NT2/D1 (cell line): ENCODE data around the gene NSUN6.
"Not testable (repeated sequence)": the region's sequence is repeated elsewhere in the genome, so short reads cannot be mapped to it uniquely, and the experiment has no call there.

Experiments used
- DNase-seq: peaks from one replicate; pipeline ENCODE4 v3.0.0-alpha.2; 2011; ENCODE audit warnings: low read depth, low spot score
- H3K27me3 ChIP-seq: 2 replicates; pipeline ENCODE4 v1.6.0; 2011; ENCODE audit warnings: mild to moderate bottlenecking; ENCODE audit not compliant: insufficient read length, insufficient read depth
- H3K36me3 ChIP-seq: 2 replicates; pipeline ENCODE4 v1.6.1; 2011; ENCODE audit warnings: mild to moderate bottlenecking, low read length, mixed read lengths; ENCODE audit not compliant: insufficient read depth, insufficient read length
- H3K4me1 ChIP-seq: 2 replicates; pipeline ENCODE4 v1.5.1; 2011; ENCODE audit not compliant: insufficient read depth, insufficient read length
- H3K4me3 ChIP-seq: 2 replicates; pipeline ENCODE4 v1.5.1; 2011; ENCODE audit warnings: low read depth; ENCODE audit not compliant: insufficient read length
- H3K9ac ChIP-seq: 2 replicates; pipeline ENCODE4 v1.6.0; 2011; ENCODE audit warnings: low read depth; ENCODE audit not compliant: insufficient read length
- H3K9me3 ChIP-seq: 2 replicates; pipeline ENCODE4 v1.5.1; 2011; ENCODE audit warnings: mild to moderate bottlenecking, low read length; ENCODE audit not compliant: insufficient read depth
- SUZ12 ChIP-seq: IDR thresholded peaks from 2 replicates; pipeline ENCODE4 v1.6.1; 2011; ENCODE audit not compliant: insufficient read length, insufficient read depth; ENCODE audit errors: extremely low read depth
- YY1 ChIP-seq: IDR thresholded peaks from 2 replicates; pipeline ENCODE4 v1.6.1; 2011; ENCODE audit not compliant: insufficient read length, insufficient read depth
- ZNF274 ChIP-seq: IDR thresholded peaks from 2 replicates; pipeline ENCODE4 v1.6.1; 2011; ENCODE audit warnings: mild to moderate bottlenecking, low read depth, low read length

NSUN6 gene

GRCh38 chr10:18576586-18576985 lies 74.8 kb downstream of the NSUN6 start:
- H3K36me3 ChIP-seq: peaks cover 14% of the 10 kb centered on the region
- no peak overlapping the region for H3K9ac ChIP-seq
- H3K4me1 ChIP-seq: no peaks in the 10 kb centered on the region
- peaks cover 43% of the 10 kb centered on the region for H3K9me3 ChIP-seq
- TF ChIP-seq SUZ12 (no peak), YY1 (no peak), ZNF274 (no peak)
- no peaks in the 10 kb centered on the region for H3K27me3 ChIP-seq
- no peak overlapping the region for H3K4me3 ChIP-seq
- DNase-seq: no peak

DNA sequence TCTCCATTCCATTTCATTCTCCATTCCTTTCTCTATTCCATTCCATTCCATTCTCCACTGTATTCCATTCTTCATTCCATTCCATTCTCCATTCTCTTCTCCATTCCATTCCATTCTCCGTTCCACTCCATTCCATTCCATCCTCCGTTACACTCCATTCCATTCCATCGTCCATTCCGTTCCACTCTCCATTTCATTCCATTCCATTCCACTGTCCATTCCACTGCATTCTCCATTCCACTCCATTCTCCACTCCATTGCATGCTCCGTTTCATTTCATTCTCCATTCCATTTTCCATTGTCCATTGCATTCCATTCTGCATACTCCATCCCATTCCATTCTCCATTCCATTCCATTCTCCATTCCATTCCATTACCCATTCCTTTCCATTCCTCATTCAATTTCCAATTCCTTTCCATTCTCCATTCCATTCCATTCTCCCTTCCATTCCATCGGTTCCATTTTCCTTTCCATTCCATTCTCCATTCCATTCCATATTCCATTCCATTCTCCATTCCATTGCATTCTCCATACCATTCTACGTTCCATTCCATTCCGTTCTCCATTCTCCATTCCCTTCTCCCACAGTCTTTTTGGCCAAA lies 78.3 kb downstream of the NSUN6 start:
- Histone ChIP-seq H3K9me3 (peaks cover 62% of the 10 kb centered on the region), H3K4me3 (no peak overlapping the region), H3K9ac (no peak overlapping the region), H3K27me3 (no peaks in the 10 kb centered on the region), H3K36me3 (peaks cover 4% of the 10 kb centered on the region), H3K4me1 (no peaks in the 10 kb centered on the region)
- TF ChIP-seq ZNF274 (no peak), YY1 (no peak), SUZ12 (no peak)
- DNase-seq: no peak

- Histone ChIP-seq H3K27me3 (no peaks in the 10 kb centered on the region), H3K9ac (no peak overlapping the region), H3K9me3 (peaks cover 62% of the 10 kb centered on the region), H3K36me3 (peaks cover 4% of the 10 kb centered on the region), H3K4me3 (no peak overlapping the region), H3K4me1 (no peaks in the 10 kb centered on the region)
- no peak for DNase-seq
- TF ChIP-seq SUZ12: no peak
- TF ChIP-seq ZNF274: no peak
- no peak for TF ChIP-seq YY1
Measured at GRCh38 chr10:18571780-18572179, 79.6 kb downstream of the NSUN6 start.

DNA sequence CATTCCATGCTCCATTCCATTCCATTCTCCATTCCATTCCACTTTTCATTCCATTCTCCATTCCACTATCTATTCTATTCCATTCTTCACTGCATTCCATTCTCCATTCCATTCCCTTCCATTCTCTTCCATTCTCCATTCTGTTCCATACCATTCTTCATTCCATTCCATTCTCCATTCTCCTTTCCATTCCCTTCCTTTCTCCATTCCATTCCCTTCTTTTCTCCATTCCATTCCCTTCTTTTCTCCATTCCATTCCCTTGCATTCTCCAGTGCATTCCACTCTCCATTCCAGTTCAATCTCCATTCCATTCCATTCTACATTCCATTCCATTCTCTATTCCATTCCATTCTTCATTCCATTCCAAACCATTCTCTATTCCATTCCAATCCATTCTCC lies 80.3 kb downstream of the NSUN6 start:
- TF ChIP-seq YY1: no peak
- TF ChIP-seq SUZ12: no peak
- no peak for TF ChIP-seq ZNF274
- H3K4me1 ChIP-seq: no peaks in the 10 kb centered on the region
- H3K36me3 ChIP-seq: peaks cover 4% of the 10 kb centered on the region
- no peak overlapping the region for H3K9ac ChIP-seq
- no peak for DNase-seq
- H3K27me3 ChIP-seq: no peaks in the 10 kb centered on the region
- no peak overlapping the region for H3K4me3 ChIP-seq
- peaks cover 68% of the 10 kb centered on the region for H3K9me3 ChIP-seq

GRCh38 chr10:18570386-18570785 lies 81.0 kb downstream of the NSUN6 start:
- not testable (repeated sequence) for H3K4me3 ChIP-seq, H3K36me3 ChIP-seq, H3K9ac ChIP-seq, H3K27me3 ChIP-seq, DNase-seq, H3K4me1 ChIP-seq
- H3K9me3 ChIP-seq: peaks cover 68% of the 10 kb centered on the region

DNA sequence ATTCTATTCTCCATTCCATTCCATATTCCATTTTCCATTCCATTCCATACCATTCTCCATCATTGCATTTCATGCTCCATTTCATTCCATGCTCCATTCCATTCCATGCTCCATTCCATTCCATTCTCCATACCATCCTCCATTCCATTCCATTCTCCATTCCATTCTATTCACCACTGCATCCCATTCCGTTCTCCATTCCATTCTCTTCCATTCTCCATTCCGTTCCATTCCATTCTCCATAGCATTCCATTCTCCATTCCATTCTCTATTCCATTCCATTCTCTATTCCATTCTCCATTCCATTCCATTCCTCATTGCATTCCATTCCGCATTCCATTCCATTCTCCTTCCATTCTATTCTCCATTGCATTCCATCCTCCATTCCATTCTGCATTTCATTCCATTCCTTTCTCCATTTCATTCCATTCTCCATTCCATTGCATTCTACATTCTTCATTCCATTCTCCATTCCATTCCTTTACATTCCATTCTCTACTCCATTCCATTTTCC lies 84.0 kb downstream of the NSUN6 start:
- TF ChIP-seq SUZ12 (no peak), YY1 (no peak), ZNF274 (no peak)
- Histone ChIP-seq H3K9ac (no peak overlapping the region), H3K4me3 (no peak overlapping the region), H3K27me3 (no peaks in the 10 kb centered on the region), H3K36me3 (no peaks in the 10 kb centered on the region), H3K9me3 (peaks cover 81% of the 10 kb centered on the region), H3K4me1 (no peaks in the 10 kb centered on the region)
- DNase-seq: no peak

GRCh38 chr10:18566177-18566576 lies 85.2 kb downstream of the NSUN6 start:
- no peak for DNase-seq
- Histone ChIP-seq H3K4me3 (no peak overlapping the region), H3K9me3 (peaks cover 79% of the 10 kb centered on the region), H3K4me1 (no peaks in the 10 kb centered on the region), H3K9ac (no peak overlapping the region), H3K27me3 (no peaks in the 10 kb centered on the region), H3K36me3 (no peaks in the 10 kb centered on the region)
- no peak for TF ChIP-seq SUZ12
- no peak for TF ChIP-seq ZNF274
- no peak for TF ChIP-seq YY1

DNA sequence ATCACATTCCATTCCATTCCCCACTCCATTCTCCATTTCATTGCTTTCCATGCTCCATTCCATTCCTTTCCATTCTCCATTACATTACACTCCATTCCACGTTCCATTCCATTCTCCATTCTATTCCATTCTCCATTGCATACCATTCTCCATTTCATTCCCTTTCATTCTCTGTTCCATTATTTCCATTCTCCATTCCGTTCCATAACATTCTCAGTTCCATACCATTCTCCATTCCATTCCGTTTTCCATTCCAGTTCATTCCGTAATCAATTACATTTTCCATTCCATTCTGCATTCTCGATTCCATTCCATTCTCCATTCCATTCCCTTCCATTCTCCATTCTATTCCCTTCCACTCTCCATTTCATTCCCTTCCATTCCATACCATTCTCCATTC lies 86.4 kb downstream of the NSUN6 start:
- H3K9ac ChIP-seq: no peak overlapping the region
- H3K4me3 ChIP-seq: no peak overlapping the region
- H3K36me3 ChIP-seq: no peaks in the 10 kb centered on the region
- H3K9me3 ChIP-seq: peaks cover 76% of the 10 kb centered on the region
- no peaks in the 10 kb centered on the region for H3K27me3 ChIP-seq
- no peaks in the 10 kb centered on the region for H3K4me1 ChIP-seq
- TF ChIP-seq SUZ12 (no peak), YY1 (no peak), ZNF274 (no peak)
- DNase-seq: no peak
